ENCODE results near the gene ZNF337. TPM values are rescaled to one million over a fixed set of nuclear protein-coding genes. Genes with fewer than 3 reads are reported as not detected.

ZNF337 gene
- total RNA-seq, 1 experiment from 2014 or later: 11.4 TPM

DNA sequence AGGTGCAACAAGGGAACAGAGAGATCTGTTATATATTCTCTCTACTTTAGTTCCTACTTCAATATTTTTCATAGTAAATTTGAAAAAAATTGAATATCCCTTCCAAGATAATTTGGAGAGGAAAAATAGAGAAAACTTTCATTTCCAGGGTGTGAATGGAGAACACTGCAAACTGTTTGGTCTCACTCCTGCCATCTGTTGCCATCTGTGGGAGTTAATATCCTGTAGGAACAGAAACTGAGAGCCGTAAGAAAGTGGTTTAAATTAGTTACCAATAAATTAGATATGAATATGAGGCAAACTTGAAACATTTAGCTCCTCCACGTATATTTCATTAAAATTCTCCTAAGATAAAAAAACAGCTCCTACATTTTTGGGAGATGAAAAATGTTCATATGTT, 4.2 kb downstream of the ZNF337 start:
- ChIA-PET POLR2A (no interaction called here), CTCF (no interaction called here), RAD21 (ENCODE audit: low non-redundant PET in 1 of 2, low total read pairs in 2 of 2, uncharacterized antibody in 2 of 2, unreplicated experiment in 2 of 2) (no interaction called here)
- ATAC-seq: no peak
- no peak for DNase-seq (ENCODE audit: low read depth, low spot score)
- TF ChIP-seq EGR1 (IDR thresholded peaks at IDR 0.05; ENCODE audit: low read depth): no peak
- no peak for TF ChIP-seq POLR2AphosphoS5 (IDR thresholded peaks at IDR 0.05; ENCODE audit: low read depth, low read length)
- TF ChIP-seq TCF7L2 (IDR thresholded peaks at IDR 0.05; ENCODE audit: borderline replicate concordance, extremely low read depth, insufficient read depth, insufficient read length): no peak
- TF ChIP-seq EZH2phosphoT487 (IDR thresholded peaks at IDR 0.05; ENCODE audit: borderline replicate concordance): no peak
- no peak for TF ChIP-seq CEBPB (IDR thresholded peaks at IDR 0.05; ENCODE audit: low read depth)
- TF ChIP-seq SP1 (IDR thresholded peaks at IDR 0.05; ENCODE audit: low read depth): no peak
- no peak for TF ChIP-seq ELF1 (IDR thresholded peaks at IDR 0.05; ENCODE audit: borderline replicate concordance, low read depth)
- no peak for TF ChIP-seq POLR2A (IDR thresholded peaks at IDR 0.05; ENCODE audit: borderline replicate concordance, extremely low read depth, insufficient read depth, insufficient read length)
- TF ChIP-seq EZH2 (IDR thresholded peaks at IDR 0.05): no peak
- TF ChIP-seq, protein P1, sequence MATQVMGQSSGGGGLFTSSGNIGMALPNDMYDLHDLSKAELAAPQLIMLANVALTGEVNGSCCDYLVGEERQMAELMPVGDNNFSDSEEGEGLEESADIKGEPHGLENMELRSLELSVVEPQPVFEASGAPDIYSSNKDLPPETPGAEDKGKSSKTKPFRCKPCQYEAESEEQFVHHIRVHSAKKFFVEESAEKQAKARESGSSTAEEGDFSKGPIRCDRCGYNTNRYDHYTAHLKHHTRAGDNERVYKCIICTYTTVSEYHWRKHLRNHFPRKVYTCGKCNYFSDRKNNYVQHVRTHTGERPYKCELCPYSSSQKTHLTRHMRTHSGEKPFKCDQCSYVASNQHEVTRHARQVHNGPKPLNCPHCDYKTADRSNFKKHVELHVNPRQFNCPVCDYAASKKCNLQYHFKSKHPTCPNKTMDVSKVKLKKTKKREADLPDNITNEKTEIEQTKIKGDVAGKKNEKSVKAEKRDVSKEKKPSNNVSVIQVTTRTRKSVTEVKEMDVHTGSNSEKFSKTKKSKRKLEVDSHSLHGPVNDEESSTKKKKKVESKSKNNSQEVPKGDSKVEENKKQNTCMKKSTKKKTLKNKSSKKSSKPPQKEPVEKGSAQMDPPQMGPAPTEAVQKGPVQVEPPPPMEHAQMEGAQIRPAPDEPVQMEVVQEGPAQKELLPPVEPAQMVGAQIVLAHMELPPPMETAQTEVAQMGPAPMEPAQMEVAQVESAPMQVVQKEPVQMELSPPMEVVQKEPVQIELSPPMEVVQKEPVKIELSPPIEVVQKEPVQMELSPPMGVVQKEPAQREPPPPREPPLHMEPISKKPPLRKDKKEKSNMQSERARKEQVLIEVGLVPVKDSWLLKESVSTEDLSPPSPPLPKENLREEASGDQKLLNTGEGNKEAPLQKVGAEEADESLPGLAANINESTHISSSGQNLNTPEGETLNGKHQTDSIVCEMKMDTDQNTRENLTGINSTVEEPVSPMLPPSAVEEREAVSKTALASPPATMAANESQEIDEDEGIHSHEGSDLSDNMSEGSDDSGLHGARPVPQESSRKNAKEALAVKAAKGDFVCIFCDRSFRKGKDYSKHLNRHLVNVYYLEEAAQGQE (IDR thresholded peaks at IDR 0.05; ENCODE audit: low read depth): no peak
- TF ChIP-seq SRF (IDR thresholded peaks at IDR 0.05; ENCODE audit: low read depth): no peak
- TF ChIP-seq SIN3A (IDR thresholded peaks at IDR 0.05; ENCODE audit: low read depth): no peak
- no peak for TF ChIP-seq YY1 (IDR thresholded peaks at IDR 0.05; ENCODE audit: extremely low read depth, insufficient replicate concordance, low read depth, low read length)
- Histone ChIP-seq H3K4me3 (replicated peaks in 1 of 2; ENCODE audit: low read depth in 1 of 2, low read length in 2 of 2) (no peak overlapping the region), H3K9me2 (ENCODE audit: insufficient read depth) (no peaks in the 10 kb centered on the region), H3K4me1 (ENCODE audit: control insufficient read depth in 1 of 2, insufficient read depth in 2 of 2, low read length in 2 of 2) (peaks cover 5 to 6% of the 10 kb centered on the region in 2 experiments; a peak in 2 of 4 replicates), H4K20me1 (ENCODE audit: insufficient read depth) (no peaks in the 10 kb centered on the region), H3K27me3 (ENCODE audit: insufficient read depth, low read length) (no peaks in the 10 kb centered on the region), H3K36me3 (ENCODE audit: control insufficient read depth in 1 of 2, insufficient read depth in 2 of 2, low read length in 2 of 2) (no peaks in the 10 kb centered on the region), H3K4me2 (ENCODE audit: low read length) (no peak overlapping the region), H3K9me3 (ENCODE audit: control insufficient read depth in 1 of 2, insufficient read depth in 1 of 2, low read depth in 1 of 2, low read length in 2 of 2) (no peaks in the 10 kb centered on the region), H2AFZ (ENCODE audit: low read depth, low read length, poor library complexity, severe bottlenecking) (no peak overlapping the region), H3K9ac (ENCODE audit: low read length) (no peak overlapping the region), H3K79me2 (ENCODE audit: insufficient read depth, low read length) (peaks cover 23% of the 10 kb centered on the region), H3K27ac (ENCODE audit: low read depth, low read length) (no peak overlapping the region)
- BruUV-seq (replicated peaks): no TSS peak
- intact Hi-C loops (cut with micrococcal nuclease): loop anchor here (5.0 to 10.0 kb wide), 2 partner anchors 35 to 148 kb away; no protein-coding TSS in a partner anchor
